ENCODE data around the gene HEBP2. TPM values are rescaled to one million over a fixed set of nuclear protein-coding genes. Genes with fewer than 3 reads are reported as not detected.

Gene HEBP2
- total RNA-seq, 1 experiment from 2014 or later: 40.9 TPM

DNA sequence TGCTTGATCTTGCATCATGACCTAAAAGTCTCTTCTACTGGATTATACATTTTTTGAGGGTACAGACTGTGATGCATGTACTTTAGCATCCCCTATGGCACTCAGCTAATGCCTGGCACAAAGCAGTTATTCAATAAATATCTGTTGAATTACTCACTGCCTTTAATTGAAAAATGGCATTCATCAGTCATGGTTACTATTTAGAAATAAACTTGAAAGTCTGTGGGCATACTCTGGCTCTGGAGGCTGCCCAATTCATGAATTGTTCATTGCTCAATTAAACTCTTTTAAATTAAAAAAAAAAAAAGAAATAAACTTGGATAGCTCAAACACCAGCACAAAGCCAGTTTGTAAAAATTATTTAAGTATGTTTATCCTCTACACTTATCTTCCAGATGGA is 40.0 kb downstream of the HEBP2 start:
- H3K4me3 Mint-ChIP-seq: no peak overlapping the region
- H3K4me1 Mint-ChIP-seq: no peaks in the 10 kb centered on the region
- peaks cover 8% of the 10 kb centered on the region for H3K36me3 Mint-ChIP-seq
- DNase-seq (ENCODE audit: low spot score) (no peak), ATAC-seq (no peak)
- no peaks in the 10 kb centered on the region for H3K9me3 Mint-ChIP-seq
- TF ChIP-seq ZNF219 (CRISPR knock-in tag; IDR thresholded peaks at IDR 0.05; ENCODE audit: borderline replicate concordance) (no peak), NFATC4 (CRISPR knock-in tag; IDR thresholded peaks at IDR 0.05) (no peak), NR1H2 (CRISPR knock-in tag; IDR thresholded peaks at IDR 0.05) (no peak), IRF2 (CRISPR knock-in tag; IDR thresholded peaks at IDR 0.05; ENCODE audit: borderline replicate concordance, low read depth) (no peak), ZNF121 (CRISPR knock-in tag; IDR thresholded peaks at IDR 0.05) (no peak), ZNF396 (CRISPR knock-in tag; IDR thresholded peaks at IDR 0.05; ENCODE audit: borderline replicate concordance) (no peak), ZNF138 (CRISPR knock-in tag; conservative IDR thresholded peaks at IDR 0.05) (no peak), GTF2I (CRISPR knock-in tag; conservative IDR thresholded peaks at IDR 0.05) (no peak), CBFB (CRISPR knock-in tag; IDR thresholded peaks at IDR 0.05; ENCODE audit: low read depth) (no peak), TCF7 (CRISPR knock-in tag; IDR thresholded peaks at IDR 0.05; ENCODE audit: low read depth) (no peak), FOXP1 (CRISPR knock-in tag; IDR thresholded peaks at IDR 0.05; ENCODE audit: borderline replicate concordance) (no peak), CREB1 (CRISPR knock-in tag; IDR thresholded peaks at IDR 0.05) (no peak)
- TF ChIP-seq, protein P1, sequence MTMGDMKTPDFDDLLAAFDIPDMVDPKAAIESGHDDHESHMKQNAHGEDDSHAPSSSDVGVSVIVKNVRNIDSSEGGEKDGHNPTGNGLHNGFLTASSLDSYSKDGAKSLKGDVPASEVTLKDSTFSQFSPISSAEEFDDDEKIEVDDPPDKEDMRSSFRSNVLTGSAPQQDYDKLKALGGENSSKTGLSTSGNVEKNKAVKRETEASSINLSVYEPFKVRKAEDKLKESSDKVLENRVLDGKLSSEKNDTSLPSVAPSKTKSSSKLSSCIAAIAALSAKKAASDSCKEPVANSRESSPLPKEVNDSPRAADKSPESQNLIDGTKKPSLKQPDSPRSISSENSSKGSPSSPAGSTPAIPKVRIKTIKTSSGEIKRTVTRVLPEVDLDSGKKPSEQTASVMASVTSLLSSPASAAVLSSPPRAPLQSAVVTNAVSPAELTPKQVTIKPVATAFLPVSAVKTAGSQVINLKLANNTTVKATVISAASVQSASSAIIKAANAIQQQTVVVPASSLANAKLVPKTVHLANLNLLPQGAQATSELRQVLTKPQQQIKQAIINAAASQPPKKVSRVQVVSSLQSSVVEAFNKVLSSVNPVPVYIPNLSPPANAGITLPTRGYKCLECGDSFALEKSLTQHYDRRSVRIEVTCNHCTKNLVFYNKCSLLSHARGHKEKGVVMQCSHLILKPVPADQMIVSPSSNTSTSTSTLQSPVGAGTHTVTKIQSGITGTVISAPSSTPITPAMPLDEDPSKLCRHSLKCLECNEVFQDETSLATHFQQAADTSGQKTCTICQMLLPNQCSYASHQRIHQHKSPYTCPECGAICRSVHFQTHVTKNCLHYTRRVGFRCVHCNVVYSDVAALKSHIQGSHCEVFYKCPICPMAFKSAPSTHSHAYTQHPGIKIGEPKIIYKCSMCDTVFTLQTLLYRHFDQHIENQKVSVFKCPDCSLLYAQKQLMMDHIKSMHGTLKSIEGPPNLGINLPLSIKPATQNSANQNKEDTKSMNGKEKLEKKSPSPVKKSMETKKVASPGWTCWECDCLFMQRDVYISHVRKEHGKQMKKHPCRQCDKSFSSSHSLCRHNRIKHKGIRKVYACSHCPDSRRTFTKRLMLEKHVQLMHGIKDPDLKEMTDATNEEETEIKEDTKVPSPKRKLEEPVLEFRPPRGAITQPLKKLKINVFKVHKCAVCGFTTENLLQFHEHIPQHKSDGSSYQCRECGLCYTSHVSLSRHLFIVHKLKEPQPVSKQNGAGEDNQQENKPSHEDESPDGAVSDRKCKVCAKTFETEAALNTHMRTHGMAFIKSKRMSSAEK (CRISPR knock-in tag; IDR thresholded peaks at IDR 0.05; ENCODE audit: borderline replicate concordance): no peak
- TF ChIP-seq, protein P2, sequence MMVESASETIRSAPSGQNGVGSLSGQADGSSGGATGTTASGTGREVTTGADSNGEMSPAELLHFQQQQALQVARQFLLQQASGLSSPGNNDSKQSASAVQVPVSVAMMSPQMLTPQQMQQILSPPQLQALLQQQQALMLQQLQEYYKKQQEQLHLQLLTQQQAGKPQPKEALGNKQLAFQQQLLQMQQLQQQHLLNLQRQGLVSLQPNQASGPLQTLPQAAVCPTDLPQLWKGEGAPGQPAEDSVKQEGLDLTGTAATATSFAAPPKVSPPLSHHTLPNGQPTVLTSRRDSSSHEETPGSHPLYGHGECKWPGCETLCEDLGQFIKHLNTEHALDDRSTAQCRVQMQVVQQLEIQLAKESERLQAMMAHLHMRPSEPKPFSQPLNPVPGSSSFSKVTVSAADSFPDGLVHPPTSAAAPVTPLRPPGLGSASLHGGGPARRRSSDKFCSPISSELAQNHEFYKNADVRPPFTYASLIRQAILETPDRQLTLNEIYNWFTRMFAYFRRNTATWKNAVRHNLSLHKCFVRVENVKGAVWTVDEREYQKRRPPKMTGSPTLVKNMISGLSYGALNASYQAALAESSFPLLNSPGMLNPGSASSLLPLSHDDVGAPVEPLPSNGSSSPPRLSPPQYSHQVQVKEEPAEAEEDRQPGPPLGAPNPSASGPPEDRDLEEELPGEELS (CRISPR knock-in tag; IDR thresholded peaks at IDR 0.05): no peak
- TF ChIP-seq, protein P3, sequence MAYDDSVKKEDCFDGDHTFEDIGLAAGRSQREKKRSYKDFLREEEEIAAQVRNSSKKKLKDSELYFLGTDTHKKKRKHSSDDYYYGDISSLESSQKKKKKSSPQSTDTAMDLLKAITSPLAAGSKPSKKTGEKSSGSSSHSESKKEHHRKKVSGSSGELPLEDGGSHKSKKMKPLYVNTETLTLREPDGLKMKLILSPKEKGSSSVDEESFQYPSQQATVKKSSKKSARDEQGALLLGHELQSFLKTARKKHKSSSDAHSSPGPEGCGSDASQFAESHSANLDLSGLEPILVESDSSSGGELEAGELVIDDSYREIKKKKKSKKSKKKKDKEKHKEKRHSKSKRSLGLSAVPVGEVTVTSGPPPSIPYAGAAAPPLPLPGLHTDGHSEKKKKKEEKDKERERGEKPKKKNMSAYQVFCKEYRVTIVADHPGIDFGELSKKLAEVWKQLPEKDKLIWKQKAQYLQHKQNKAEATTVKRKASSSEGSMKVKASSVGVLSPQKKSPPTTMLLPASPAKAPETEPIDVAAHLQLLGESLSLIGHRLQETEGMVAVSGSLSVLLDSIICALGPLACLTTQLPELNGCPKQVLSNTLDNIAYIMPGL (CRISPR knock-in tag; IDR thresholded peaks at IDR 0.05): no peak
- ChIA-PET CTCF (no interaction called here), POLR2A (no interaction called here)
- H3K27ac Mint-ChIP-seq: no peak overlapping the region
- H3K27me3 Mint-ChIP-seq (ENCODE audit: low read depth): no peaks in the 10 kb centered on the region

DNA sequence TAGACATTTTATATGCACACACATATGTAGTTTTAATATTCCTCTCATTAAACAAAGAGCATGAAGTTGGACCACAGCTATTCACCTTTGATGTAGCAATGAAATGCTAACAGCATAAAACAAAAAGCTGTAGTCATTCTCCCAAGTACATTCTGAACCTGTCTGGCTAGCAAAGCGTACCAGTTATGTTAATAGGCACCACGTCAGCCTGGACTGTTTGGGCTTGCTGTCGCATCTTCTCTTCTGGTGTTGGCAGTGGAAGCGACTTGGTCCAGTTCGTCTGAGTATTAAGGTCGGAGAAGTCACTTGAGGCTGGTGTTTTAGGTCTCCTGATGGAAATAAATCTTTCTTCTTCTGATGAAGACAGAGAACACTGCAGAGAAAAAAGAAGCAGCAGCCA is 42.8 kb downstream of the HEBP2 start:
- Mint-ChIP-seq H3K4me3 (no peak overlapping the region), H3K9me3 (no peaks in the 10 kb centered on the region), H3K27me3 (ENCODE audit: low read depth) (no peaks in the 10 kb centered on the region), H3K36me3 (peaks cover 8% of the 10 kb centered on the region), H3K4me1 (no peaks in the 10 kb centered on the region), H3K27ac (no peak overlapping the region)
- no peak for ATAC-seq
- ChIA-PET POLR2A (interaction anchor here (0.9 kb wide), 1 partner anchor 16 kb away, joined by 3 read pairs; no protein-coding TSS in a partner anchor), CTCF (interaction anchor here (0.6 kb wide), 1 partner anchor 292 kb away, joined by 3 read pairs; no protein-coding TSS in a partner anchor)
- TF ChIP-seq, protein P4, sequence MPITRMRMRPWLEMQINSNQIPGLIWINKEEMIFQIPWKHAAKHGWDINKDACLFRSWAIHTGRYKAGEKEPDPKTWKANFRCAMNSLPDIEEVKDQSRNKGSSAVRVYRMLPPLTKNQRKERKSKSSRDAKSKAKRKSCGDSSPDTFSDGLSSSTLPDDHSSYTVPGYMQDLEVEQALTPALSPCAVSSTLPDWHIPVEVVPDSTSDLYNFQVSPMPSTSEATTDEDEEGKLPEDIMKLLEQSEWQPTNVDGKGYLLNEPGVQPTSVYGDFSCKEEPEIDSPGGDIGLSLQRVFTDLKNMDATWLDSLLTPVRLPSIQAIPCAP (CRISPR knock-in tag; IDR thresholded peaks at IDR 0.05): no peak
- no peak for TF ChIP-seq FOXK1 (CRISPR knock-in tag; IDR thresholded peaks at IDR 0.05)
- no peak for TF ChIP-seq ESRRA (CRISPR knock-in tag; IDR thresholded peaks at IDR 0.05; ENCODE audit: borderline replicate concordance)
- TF ChIP-seq, protein P5, sequence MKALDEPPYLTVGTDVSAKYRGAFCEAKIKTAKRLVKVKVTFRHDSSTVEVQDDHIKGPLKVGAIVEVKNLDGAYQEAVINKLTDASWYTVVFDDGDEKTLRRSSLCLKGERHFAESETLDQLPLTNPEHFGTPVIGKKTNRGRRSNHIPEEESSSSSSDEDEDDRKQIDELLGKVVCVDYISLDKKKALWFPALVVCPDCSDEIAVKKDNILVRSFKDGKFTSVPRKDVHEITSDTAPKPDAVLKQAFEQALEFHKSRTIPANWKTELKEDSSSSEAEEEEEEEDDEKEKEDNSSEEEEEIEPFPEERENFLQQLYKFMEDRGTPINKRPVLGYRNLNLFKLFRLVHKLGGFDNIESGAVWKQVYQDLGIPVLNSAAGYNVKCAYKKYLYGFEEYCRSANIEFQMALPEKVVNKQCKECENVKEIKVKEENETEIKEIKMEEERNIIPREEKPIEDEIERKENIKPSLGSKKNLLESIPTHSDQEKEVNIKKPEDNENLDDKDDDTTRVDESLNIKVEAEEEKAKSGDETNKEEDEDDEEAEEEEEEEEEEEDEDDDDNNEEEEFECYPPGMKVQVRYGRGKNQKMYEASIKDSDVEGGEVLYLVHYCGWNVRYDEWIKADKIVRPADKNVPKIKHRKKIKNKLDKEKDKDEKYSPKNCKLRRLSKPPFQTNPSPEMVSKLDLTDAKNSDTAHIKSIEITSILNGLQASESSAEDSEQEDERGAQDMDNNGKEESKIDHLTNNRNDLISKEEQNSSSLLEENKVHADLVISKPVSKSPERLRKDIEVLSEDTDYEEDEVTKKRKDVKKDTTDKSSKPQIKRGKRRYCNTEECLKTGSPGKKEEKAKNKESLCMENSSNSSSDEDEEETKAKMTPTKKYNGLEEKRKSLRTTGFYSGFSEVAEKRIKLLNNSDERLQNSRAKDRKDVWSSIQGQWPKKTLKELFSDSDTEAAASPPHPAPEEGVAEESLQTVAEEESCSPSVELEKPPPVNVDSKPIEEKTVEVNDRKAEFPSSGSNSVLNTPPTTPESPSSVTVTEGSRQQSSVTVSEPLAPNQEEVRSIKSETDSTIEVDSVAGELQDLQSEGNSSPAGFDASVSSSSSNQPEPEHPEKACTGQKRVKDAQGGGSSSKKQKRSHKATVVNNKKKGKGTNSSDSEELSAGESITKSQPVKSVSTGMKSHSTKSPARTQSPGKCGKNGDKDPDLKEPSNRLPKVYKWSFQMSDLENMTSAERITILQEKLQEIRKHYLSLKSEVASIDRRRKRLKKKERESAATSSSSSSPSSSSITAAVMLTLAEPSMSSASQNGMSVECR (CRISPR knock-in tag; IDR thresholded peaks at IDR 0.05; ENCODE audit: borderline replicate concordance): no peak
- TF ChIP-seq ZNF423 (CRISPR knock-in tag; IDR thresholded peaks at IDR 0.05): no peak
- TF ChIP-seq ZNF317 (CRISPR knock-in tag; IDR thresholded peaks at IDR 0.05; ENCODE audit: borderline replicate concordance, low read depth): no peak
- TF ChIP-seq RELA (CRISPR knock-in tag; IDR thresholded peaks at IDR 0.05; ENCODE audit: borderline replicate concordance): no peak
- DNase-seq (ENCODE audit: low spot score): no peak

Measured in WTC11 (cell line).